Calu3 (cell line): ENCODE data around the gene SMCHD1. TPM values are rescaled to one million over a fixed set of nuclear protein-coding genes. Genes with fewer than 3 reads are reported as not detected.

Source experiments
- BruUV-seq: library from RNA; stranded (reverse); fragments of 400-500 nt; replicated peaks from 2 replicates; lab custom pipeline; 2021; lab: Mats Ljungman, UMichigan
- CTCF ChIA-PET: fragments of 300-600 bp; sonication (Branson Sonifier 250); formaldehyde crosslinking; loops from one replicate; lab custom pipeline; 2022; ENCODE audit warnings: antibody characterized with exemption; lab: Charles Lee
- DNase-seq: peaks from one replicate; pipeline ENCODE4 v3.0.0; 2022
- H3K27ac Mint-ChIP-seq: one replicate; pipeline ENCODE4 v1.8.0; 2022; ENCODE audit warnings: mixed read lengths; ENCODE audit not compliant: unreplicated experiment
- H3K27me3 Mint-ChIP-seq: one replicate; pipeline ENCODE4 v1.8.0; 2022; ENCODE audit warnings: mixed read lengths; ENCODE audit not compliant: unreplicated experiment
- H3K36me3 Mint-ChIP-seq: one replicate; pipeline ENCODE4 v1.8.0; 2022; ENCODE audit warnings: mild to moderate bottlenecking, moderate library complexity, mixed read lengths; ENCODE audit not compliant: insufficient read depth, unreplicated experiment
- H3K4me1 Mint-ChIP-seq: one replicate; pipeline ENCODE4 v1.8.0; 2022; ENCODE audit warnings: mild to moderate bottlenecking, low read depth, mixed read lengths; ENCODE audit not compliant: unreplicated experiment
- H3K4me3 Mint-ChIP-seq: one replicate; pipeline ENCODE4 v1.8.0; 2022; ENCODE audit warnings: mild to moderate bottlenecking, low read depth, moderate library complexity, mixed read lengths; ENCODE audit not compliant: unreplicated experiment
- H3K9me3 Mint-ChIP-seq: one replicate; pipeline ENCODE4 v1.8.0; 2022; ENCODE audit warnings: low read depth, mixed read lengths; ENCODE audit not compliant: unreplicated experiment
- CTCF ChIP-seq: fragments of 200-600 bp; IDR thresholded peaks from one replicate; pipeline ENCODE4 v1.8.0; 2022; ENCODE audit warnings: antibody characterized with exemption; ENCODE audit not compliant: unreplicated experiment
- intact Hi-C: fragments of 100-400 bp; cut with micrococcal nuclease; formaldehyde crosslinking; loops from one replicate; pipeline ENCODE4 v1.10.0; 2022; ENCODE audit not compliant: unreplicated experiment
- total RNA-seq: library from RNA; stranded (reverse); gene quantifications from 2 replicates; pipeline ENCODE4 v1.2.3, GENCODE V29; 2022

The SMCHD1 gene
- total RNA-seq, 1 experiment from 2014 or later, result 68.3 TPM

DNA sequence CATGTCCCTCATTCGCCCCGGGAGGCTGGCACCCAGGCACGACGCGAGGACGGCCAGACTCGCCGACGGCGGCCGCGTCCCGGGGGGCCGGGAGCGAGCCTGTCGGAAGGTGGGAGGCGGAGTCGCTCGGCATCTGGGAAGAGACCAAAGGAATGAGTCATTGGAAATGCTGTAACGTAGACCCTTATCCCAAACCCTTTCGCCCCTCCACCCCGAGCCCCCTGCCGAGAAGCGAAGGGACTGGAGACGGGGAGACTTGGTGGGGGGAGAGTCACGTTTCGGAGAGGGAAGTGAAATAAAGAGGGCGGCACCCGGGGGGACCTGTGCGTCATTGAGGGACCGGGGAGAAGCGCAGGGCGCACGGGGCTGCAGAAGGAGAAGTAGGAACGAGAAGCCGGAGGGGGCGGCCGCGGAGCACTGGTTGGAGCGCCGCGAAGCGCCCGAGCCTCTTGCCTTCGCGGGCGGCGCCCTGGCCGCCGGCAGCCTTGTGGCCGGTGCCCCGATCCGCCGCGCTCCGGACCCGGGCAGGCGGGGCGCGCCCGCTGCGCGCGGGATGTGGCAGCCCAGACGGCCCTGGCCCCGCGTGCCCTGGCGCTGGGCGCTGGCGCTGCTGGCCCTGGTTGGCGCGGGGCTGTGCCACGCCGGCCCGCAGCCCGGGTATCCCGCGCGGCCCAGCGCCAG is 191.2 kb downstream of the SMCHD1 start, which contains the start of gene EMILIN2:
Gene EMILIN2 (plus strand): TSS at position 371 of the 681 bp plus-strand sequence. CDS start 183 bp downstream, at position 554.
- H3K4me1 Mint-ChIP-seq, result peaks cover 24% of the 10 kb centered on the region
- peaks cover 88% of the 10 kb centered on the region for H3K27me3 Mint-ChIP-seq
- no peaks in the 10 kb centered on the region for H3K9me3 Mint-ChIP-seq
- no peak within 1 kb of the TSS for H3K27ac Mint-ChIP-seq
- peak within 1 kb of the TSS; percentile 76 for H3K4me3 Mint-ChIP-seq
- peaks cover 13% of the 10 kb centered on the region for H3K36me3 Mint-ChIP-seq
- no peak for TF ChIP-seq CTCF
- peak; percentile 22 for DNase-seq
- intact Hi-C loops, result no loop called here
- BruUV-seq, result no TSS peak
- CTCF ChIA-PET, result interaction anchor here (0.6 kb wide), 1 partner anchor 18 kb away, joined by 3 read pairs; no protein-coding TSS in a partner anchor

GRCh38 chr18:2847317-2848246 is 192.1 kb downstream of the SMCHD1 start:
- TF ChIP-seq CTCF, result no peak
- Mint-ChIP-seq H3K9me3 (no peaks in the 10 kb centered on the region), H3K36me3 (peaks cover 13% of the 10 kb centered on the region), H3K4me1 (peaks cover 24% of the 10 kb centered on the region), H3K27me3 (peaks cover 96% of the 10 kb centered on the region), H3K27ac (no peak overlapping the region), H3K4me3 (peak overlapping the region; percentile 76)
- DNase-seq, result peak; percentile 3
- intact Hi-C loops, result no loop called here
- CTCF ChIA-PET, result interaction anchor here (0.6 to 1.0 kb wide), 3 partner anchors 19 to 137 kb away, joined by 3 to 4 read pairs (median 3); no protein-coding TSS in a partner anchor
- BruUV-seq, result no TSS peak

DNA sequence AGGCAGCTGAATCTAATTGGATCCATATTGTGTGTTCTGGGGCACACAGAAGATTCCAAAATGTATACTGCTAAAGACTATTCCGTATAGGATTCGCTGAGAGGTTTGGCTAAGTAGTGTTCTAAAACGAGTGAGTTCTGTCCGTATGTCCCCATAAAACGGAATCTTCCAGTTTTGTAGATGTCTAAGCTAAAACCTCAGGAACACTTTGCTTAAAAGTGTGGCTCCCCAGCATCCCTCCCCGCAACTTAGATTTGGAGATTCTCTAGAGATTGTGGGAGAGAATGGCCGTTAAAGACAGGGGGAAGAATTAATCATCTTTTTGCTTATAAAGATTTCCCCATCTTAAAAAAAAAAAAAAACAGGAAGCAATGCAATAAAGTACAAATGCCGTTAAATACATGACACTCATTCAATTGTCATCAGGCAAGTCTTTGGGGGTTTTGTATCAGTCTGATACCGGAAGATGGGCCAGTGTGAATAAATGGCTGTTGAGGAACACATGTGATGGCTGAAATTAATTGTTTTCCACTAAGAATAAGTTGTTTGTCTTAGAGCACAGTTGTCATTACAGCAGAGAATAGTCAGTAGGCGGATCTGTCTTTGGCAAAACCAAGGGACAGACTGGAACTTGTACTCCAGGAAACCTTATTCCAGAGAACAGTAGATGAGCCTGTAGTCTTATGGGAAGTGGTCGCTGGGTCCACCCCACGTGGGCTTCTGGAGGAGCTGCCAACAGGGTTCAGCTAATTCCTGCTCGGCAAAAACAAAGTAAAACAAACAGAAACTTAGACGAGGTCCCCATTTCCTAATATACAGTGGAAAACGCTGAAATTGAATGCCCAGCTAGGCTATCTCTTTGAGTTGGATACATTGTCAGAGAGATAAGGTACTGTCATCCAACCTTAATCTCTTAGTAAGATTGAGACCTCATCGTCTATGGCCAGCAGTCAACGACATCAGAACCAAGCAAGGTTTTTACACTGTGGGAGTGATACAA is 193.0 kb downstream of the SMCHD1 start:
- Mint-ChIP-seq H3K27ac (no peak overlapping the region), H3K27me3 (peaks cover 93% of the 10 kb centered on the region), H3K36me3 (peaks cover 13% of the 10 kb centered on the region), H3K4me3 (peak overlapping the region; percentile 76), H3K4me1 (peaks cover 24% of the 10 kb centered on the region), H3K9me3 (no peaks in the 10 kb centered on the region)
- TF ChIP-seq CTCF, result no peak
- CTCF ChIA-PET, result interaction anchor here (1.0 kb wide), 1 partner anchor 27 kb away, joined by 3 read pairs; no protein-coding TSS in a partner anchor
- intact Hi-C loops, result no loop called here
- DNase-seq, result no peak
- no TSS peak for BruUV-seq
